Endothelial cell (in vitro differentiated cells): ENCODE data around the gene STARD3. TPM values are rescaled to one million over a fixed set of nuclear protein-coding genes. Genes with fewer than 3 reads are reported as not detected.
A peak's percentile ranks its signal among the peaks of the same experiment; 100 is the strongest.

Source experiments
- DNase-seq: peaks from one replicate; pipeline ENCODE4 v3.0.0; 2021; ENCODE audit warnings: low spot score
- H3K27ac Mint-ChIP-seq: one replicate; pipeline ENCODE4 v1.8.0; 2021; ENCODE audit warnings: mixed read lengths, inconsistent platforms; ENCODE audit not compliant: unreplicated experiment
- H3K27me3 Mint-ChIP-seq: one replicate; pipeline ENCODE4 v1.8.0; 2021; ENCODE audit warnings: mild to moderate bottlenecking, moderate library complexity, mixed read lengths, inconsistent platforms; ENCODE audit not compliant: unreplicated experiment
- H3K36me3 Mint-ChIP-seq: one replicate; pipeline ENCODE4 v1.8.0; 2021; ENCODE audit warnings: mild to moderate bottlenecking, low read depth, mixed read lengths, inconsistent platforms; ENCODE audit not compliant: unreplicated experiment
- H3K4me1 Mint-ChIP-seq: one replicate; pipeline ENCODE4 v1.8.0; 2021; ENCODE audit warnings: mild to moderate bottlenecking, mixed read lengths, inconsistent platforms; ENCODE audit not compliant: unreplicated experiment
- H3K4me3 Mint-ChIP-seq: one replicate; pipeline ENCODE4 v1.8.0; 2021; ENCODE audit warnings: mild to moderate bottlenecking, mixed read lengths, inconsistent platforms; ENCODE audit not compliant: unreplicated experiment
- H3K9me3 Mint-ChIP-seq: one replicate; pipeline ENCODE4 v1.8.0; 2021; ENCODE audit warnings: mixed read lengths, inconsistent platforms; ENCODE audit not compliant: unreplicated experiment
- total RNA-seq: library from RNA; stranded (reverse); fragmentation: NEBNext Ultra II Directional; extraction: Animal tissue kit (Norgen Biotek cat#: 25700); gene quantifications from one replicate; pipeline ENCODE4 v1.2.1, GENCODE V29; 2021; ENCODE audit not compliant: unreplicated experiment
- TF ChIP-seq, protein P1 (sequence below): fragments of 200-600 bp; sonication (generic); IDR thresholded peaks from one replicate; pipeline ENCODE4 v1.5.0; 2021; ENCODE audit warnings: antibody characterized with exemption; ENCODE audit not compliant: unreplicated experiment

The STARD3 gene
- total RNA-seq, 1 donor from 2014 or later: 77.7 TPM

DNA sequence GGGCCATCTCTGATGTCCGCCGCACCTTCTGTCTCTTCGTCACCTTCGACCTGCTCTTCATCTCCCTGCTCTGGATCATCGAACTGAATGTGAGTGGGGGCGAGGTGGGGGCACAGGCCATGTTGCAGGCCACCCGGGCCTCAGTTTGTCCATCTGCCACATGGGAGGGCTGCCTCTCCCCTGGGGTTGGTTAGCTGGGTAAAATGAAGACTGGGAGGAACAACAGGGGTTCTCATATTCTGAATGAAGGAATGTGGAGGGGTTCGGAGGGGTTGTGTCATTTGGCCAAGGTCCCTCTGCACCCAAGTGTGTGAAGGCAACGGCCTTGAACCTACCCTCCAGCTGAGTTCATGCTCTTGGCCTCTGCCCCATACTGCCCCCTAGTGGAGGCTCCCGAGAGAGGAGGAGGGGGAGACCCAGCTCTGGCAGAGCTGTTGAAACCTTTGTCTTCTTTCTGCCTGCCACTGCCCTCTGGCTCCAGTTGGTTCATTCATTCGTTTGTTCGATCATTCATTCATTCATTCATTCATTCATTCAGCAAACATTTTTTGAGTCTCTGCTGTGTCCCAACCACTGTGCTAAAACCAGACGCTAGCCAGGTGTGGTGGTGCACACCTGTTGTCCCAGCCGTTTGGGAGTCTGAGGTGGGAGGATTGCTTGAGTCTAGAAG is 16.9 kb downstream of the STARD3 start:
- TF ChIP-seq, protein P1, sequence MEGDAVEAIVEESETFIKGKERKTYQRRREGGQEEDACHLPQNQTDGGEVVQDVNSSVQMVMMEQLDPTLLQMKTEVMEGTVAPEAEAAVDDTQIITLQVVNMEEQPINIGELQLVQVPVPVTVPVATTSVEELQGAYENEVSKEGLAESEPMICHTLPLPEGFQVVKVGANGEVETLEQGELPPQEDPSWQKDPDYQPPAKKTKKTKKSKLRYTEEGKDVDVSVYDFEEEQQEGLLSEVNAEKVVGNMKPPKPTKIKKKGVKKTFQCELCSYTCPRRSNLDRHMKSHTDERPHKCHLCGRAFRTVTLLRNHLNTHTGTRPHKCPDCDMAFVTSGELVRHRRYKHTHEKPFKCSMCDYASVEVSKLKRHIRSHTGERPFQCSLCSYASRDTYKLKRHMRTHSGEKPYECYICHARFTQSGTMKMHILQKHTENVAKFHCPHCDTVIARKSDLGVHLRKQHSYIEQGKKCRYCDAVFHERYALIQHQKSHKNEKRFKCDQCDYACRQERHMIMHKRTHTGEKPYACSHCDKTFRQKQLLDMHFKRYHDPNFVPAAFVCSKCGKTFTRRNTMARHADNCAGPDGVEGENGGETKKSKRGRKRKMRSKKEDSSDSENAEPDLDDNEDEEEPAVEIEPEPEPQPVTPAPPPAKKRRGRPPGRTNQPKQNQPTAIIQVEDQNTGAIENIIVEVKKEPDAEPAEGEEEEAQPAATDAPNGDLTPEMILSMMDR: peak; percentile 74
- Mint-ChIP-seq H3K9me3 (no peaks in the 10 kb centered on the region), H3K4me1 (peaks cover 29% of the 10 kb centered on the region), H3K27me3 (peaks cover 7% of the 10 kb centered on the region), H3K27ac (no peak overlapping the region), H3K4me3 (peak overlapping the region; percentile 56), H3K36me3 (peaks cover 9% of the 10 kb centered on the region)
- peak; percentile 83 for DNase-seq

- H3K36me3 Mint-ChIP-seq: peaks cover 7% of the 10 kb centered on the region
These were observed 18.2 kb downstream of the STARD3 start for GRCh38 chr17:39655105-39655504.

GRCh38 chr17:39658346-39658745 is 21.4 kb downstream of the STARD3 start:
- TF ChIP-seq, protein P1: no peak

More at GRCh38 chr17:39655105-39655504, 18.2 kb downstream of the STARD3 start:
- no peaks in the 10 kb centered on the region for H3K9me3 Mint-ChIP-seq
- peak overlapping the region; percentile 62 for H3K4me3 Mint-ChIP-seq
- H3K4me1 Mint-ChIP-seq: peaks cover 27% of the 10 kb centered on the region
- H3K27me3 Mint-ChIP-seq: peaks cover 7% of the 10 kb centered on the region
- no peak for DNase-seq
- peak overlapping the region; percentile 18 for H3K27ac Mint-ChIP-seq
- TF ChIP-seq, protein P1: no peak

DNA sequence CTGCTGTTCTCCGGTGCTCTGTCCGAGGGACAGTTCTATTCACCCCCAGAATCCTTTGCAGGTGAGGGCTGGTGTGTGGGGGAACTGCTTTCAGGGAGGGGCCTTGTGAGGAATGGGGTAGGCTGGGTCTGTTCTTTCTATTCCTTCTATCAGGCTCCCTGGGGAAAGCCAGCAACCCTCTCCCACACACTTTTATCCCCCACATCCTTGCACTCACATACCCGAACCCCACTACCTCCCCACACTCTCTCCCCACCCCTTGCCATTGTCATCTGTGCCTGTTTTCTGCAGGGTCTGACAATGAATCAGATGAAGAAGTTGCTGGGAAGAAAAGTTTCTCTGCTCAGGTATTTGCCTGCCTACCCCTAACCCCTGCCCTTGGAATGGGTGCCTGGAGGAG is 21.8 kb downstream of the STARD3 start:
- no peak overlapping the region for H3K4me3 Mint-ChIP-seq
- H3K36me3 Mint-ChIP-seq: peaks cover 12% of the 10 kb centered on the region
- H3K27me3 Mint-ChIP-seq: peaks cover 7% of the 10 kb centered on the region
- TF ChIP-seq, protein P1: no peak
- peaks cover 11% of the 10 kb centered on the region for H3K4me1 Mint-ChIP-seq
- no peak overlapping the region for H3K27ac Mint-ChIP-seq
- no peak for DNase-seq
- no peaks in the 10 kb centered on the region for H3K9me3 Mint-ChIP-seq

More at GRCh38 chr17:39658346-39658745, 21.4 kb downstream of the STARD3 start:
- DNase-seq: no peak
- H3K9me3 Mint-ChIP-seq: no peaks in the 10 kb centered on the region
- no peak overlapping the region for H3K27ac Mint-ChIP-seq
- H3K4me1 Mint-ChIP-seq: peaks cover 14% of the 10 kb centered on the region
- H3K4me3 Mint-ChIP-seq: no peak overlapping the region
- H3K36me3 Mint-ChIP-seq: peaks cover 12% of the 10 kb centered on the region
- H3K27me3 Mint-ChIP-seq: peaks cover 7% of the 10 kb centered on the region

GRCh38 chr17:39659279-39660010 is 22.5 kb downstream of the STARD3 start:
- Mint-ChIP-seq H3K27ac (no peak overlapping the region), H3K36me3 (peaks cover 12% of the 10 kb centered on the region), H3K9me3 (no peaks in the 10 kb centered on the region)

More at GRCh38 chr17:39659279-39660010, 22.5 kb downstream of the STARD3 start:
- no peak for DNase-seq
- Mint-ChIP-seq H3K4me3 (no peak overlapping the region), H3K27me3 (peaks cover 8% of the 10 kb centered on the region), H3K4me1 (peaks cover 7% of the 10 kb centered on the region)
- TF ChIP-seq, protein P1: no peak
